ENCODE measurements around the gene PRPF6.

The PRPF6 gene

DNA sequence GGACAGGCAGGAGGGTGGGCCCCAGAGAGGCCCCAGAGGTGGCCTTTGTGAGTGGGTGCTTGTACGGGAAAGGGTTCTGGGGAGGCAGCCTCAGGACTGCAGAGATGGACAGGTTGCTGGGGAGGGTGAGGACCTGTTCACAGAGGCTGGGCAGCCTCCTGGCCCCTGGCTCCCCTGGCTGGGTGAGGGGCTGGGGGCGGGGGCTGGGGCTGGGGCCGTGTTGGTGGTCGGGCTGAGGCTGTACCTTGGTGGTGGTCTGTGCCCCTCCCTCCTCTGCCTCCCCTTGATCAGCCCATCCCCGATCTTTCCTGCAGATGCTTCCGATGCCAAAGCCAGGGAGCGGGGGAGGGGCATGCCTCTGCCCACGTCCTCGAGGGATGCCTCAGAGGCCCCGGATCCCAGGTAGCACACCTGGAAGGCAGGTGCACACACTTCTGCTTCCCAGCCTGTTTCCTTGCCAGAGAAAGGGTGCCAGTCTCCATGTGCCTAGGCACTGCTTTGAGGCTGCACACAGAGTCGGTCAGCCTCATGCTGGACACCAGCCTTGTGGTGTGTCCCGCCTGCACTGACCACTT is 86.9 kb downstream of the PRPF6 start:
- no peak for DNase-seq

DNA sequence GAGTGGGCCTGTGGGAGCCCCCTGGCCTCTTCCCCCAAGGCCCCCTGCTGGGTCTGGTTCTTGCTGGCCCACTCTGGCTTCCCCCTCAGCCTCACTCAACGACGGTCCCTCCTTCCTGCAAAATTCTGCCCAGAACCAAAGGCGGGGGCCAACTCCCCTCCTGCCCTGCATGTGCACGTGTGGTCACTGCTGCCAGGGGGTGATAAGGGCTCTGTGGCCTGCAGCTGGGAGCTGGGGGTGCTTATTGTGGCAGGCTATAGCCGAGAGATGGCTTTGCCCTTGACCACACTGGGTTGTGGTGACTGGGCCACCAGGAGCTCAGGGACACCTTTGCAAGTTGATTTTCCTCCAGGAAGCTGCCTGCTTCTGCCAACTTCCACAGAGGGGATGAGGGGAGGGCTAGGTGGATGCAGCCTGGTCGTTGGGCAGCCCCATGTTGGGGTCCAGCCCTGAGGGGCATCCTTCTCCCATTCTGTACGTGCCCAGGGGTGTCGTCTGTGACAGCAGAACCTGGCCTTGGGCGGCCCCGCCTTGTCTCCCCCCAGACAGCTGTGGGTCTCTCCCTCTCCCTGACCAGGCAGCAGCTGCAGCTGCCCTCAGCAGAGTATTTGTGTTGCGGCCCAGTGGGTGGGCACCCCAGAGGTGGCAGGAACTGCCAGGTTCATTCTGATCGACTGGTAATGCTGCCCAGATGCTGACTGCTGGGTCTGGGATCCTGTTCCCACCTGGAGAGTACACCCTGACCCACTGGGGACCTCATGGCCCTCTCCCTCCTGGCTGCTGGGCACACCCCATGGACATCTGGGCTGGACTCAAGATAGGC is 87.7 kb downstream of the PRPF6 start:
- DNase-seq: no peak

DNA sequence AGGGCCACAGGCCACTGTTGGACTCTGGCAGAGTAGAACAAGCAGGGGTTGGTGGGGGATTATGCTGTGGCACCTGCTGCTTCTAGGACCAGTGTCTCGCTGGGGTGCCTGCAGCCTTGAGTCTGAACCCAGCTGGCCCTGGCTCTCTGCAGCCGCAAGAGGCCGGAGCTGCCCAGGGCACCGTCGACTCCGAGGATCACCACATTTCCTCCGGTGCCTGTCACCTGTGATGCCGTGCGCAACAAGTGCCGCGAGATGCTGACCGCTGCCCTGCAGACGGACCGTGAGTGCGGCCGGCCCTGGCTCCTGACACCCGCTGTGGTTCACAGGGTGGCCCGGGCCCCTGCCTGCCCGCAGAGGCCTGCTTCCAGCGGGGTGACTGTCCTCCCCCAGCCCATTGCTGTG is 88.3 kb downstream of the PRPF6 start:
- no peak for DNase-seq

DNA sequence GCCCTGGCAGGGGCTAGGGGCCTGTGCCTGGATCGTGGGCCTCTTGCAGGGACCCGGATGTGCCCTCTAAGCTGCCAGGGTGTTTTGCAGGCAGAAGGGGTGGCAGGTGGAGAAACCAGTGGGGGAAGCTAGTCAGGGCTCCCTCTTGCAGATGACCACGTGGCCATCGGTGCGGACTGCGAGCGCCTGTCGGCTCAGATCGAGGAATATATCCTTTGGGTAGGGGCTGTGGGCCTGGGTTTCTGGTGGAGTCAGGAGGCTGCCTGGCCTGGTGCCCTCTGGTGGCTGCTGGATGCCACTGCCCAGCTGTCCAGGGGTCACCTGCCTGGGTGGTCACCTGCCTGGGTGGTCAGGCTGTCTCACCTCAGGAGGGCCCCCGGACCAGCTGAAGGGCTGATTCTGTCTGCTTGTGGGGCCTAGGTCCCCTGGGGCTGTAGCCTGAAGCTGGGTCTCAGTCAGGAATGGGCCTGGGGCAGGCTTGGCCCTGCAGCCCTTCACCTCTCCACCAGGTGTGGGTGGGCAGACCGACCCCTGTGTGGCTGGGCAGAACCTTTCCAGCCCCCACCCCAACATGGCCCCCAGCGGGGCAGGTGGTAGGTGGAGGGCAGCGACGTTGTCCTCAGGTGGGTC is 88.8 kb downstream of the PRPF6 start:
- DNase-seq: no peak

DNA sequence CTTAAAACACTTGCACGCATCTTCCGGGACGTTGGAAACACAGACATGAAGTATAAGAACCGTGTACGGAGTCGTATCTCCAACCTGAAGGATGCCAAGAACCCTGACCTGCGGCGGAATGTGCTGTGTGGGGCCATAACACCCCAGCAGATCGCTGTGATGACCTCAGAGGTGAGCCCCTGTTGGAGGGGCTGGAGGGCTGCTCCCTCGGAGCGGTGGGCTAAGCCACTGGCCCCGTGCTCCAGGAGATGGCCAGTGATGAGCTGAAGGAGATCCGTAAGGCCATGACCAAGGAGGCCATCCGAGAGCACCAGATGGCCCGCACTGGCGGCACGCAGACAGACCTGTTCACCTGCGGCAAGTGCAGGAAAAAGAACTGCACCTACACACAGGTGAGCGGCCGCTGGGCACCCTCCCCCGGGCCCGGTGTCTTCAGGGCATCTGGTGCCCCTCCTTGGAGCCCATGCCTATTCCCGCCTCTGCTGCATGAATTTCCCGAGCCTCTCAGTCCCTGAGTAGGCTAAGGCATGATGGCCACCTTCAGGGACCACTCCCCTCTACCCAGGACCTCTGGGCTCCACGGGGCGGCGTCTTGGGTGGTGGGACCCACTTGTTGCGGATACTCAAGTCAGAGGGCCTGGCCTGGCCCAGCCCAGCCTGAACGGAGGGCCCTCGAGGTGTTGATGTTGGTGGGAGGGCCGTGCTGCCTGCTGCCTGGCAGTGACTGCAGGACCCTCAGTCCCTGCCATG is 89.5 kb downstream of the PRPF6 start:
- no peak for DNase-seq

DNA sequence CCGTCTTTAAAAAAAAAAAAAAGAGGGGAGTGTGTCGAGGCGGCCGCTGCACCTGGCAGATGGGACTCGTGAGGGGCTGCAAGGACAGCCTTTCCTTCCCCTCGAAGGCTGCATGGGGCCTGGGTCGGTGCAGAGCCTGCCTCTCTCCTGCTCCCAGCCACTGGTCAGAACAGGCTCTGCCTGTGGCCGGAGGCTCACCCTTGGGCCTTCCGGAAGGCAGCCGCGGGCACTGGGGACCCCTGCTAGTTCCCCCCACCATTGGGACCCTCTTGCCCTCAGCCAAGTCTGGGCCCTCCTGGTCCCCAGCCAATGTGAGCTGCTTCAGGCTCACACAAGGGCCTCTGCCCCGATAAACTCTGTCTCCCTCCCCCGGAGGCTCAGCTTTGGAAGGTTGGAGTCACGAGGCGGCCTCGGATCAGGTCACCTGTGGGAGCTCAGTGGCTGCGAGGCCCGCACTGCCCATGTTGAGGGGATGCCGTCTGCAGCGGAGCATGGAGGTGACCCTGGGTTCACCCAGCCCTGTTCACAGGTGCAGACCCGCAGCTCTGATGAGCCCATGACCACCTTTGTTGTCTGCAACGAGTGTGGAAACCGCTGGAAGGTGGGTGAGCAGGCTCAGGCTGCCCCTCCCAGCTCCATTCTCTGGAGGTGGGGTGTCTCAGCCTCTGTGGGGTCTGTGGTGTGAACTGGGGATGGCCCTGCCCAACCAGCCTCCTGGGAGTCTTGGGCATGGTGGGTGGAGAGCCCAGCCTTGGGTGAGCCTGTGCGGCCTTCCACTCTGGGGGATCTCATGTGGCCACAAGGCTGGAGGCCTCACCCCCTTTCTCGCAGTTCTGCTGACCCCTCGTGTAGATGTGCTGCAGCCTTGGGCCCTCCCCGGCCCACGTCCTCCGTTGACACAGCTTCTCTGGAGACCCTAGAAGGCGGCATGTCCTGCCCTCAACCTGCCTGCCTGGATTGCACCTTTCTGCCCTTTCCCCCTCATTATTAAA is 90.7 kb downstream of the PRPF6 start:
- no peak for DNase-seq

DNA sequence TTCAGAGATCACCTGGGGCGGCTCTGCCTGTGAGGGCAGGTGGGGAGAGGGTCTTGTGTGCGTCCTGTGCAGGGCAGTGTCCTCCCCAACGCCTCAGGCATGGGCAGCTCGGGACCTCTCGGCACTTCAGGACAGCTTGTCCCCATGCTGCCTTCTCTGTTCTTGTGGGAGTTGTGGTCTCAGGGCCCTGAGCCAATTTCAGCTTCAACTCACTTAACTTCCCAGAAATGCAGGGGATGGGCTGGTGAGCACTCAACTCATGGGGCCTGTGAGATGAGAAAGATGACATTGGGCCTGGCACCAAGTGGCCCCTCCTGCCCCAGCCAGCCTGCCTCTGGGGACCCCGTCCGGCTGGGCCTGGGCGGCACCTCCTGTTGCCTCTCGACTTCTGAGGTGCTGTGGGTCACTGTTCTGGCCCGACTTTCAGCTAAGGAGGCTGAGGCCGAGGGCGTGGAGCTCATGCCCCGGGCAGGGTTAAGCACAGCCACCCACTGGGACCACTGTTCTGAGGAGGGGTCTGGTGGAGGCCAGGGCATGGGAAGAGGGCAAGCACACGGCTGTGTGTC is 91.6 kb downstream of the PRPF6 start:
- DNase-seq: no peak

DNA sequence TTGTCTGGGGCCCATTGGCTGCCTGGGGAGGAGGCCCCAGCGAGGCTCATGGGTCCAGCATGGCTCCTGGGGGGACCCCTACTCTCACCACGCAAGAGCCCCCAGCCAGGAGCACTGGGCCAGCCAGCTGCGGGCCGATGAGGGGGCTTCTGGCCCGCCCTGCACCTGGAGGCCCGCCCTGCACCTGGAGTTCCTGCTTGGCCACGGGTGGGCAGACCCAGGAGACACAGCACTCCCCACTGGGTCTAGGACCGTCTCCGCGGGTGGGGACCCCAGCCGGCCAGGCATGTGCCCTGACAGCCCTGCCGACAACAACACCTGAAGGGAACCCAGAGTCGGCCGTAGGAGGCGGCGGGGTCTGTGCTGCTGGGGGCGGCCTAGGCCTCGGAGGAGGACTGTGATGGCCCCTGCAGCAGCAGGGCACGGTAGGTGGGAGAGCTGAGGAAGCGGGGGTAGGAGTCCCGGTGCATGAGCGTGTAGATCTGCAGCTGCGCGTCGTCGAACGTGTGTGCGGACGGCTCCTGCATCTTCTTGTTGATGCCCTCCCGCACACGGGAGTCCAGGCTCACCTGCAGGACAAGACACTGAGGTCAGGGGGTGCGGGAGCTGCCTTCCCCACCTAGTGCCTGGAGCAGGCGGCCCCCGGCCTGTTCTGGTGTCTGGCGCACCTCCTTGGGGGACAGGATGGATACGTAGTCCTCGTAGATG is 92.7 kb downstream of the PRPF6 start:
- no peak for DNase-seq

DNA sequence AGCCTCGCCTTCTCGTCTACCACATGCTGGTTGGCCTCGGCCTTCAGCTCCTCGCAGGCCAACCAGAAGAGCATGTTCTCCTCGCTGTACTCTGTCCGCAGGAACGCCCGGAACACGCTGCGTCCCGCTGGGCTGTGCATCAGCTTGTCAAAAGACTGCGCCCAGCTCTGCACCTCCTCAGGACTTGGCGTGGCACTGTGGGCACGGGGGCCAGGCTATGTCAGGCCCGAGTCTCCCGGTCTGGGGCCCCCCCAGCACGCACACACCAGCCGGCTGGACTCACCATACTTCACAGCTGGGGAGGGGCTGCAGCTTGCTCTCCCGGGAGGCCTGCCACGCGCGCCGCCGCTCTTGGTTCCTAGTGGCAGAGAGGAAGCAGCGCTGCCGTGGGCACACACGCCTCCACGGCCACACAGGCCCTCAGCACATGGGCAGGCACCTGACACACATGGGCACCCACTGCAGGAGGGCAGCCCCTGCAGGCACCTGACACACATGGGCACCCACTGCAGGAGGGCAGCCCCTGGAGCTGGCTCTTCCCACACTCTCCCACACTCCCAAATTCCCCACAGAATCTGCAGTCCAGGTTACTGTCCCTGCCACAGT is 93.4 kb downstream of the PRPF6 start:
- DNase-seq: no peak

DNA sequence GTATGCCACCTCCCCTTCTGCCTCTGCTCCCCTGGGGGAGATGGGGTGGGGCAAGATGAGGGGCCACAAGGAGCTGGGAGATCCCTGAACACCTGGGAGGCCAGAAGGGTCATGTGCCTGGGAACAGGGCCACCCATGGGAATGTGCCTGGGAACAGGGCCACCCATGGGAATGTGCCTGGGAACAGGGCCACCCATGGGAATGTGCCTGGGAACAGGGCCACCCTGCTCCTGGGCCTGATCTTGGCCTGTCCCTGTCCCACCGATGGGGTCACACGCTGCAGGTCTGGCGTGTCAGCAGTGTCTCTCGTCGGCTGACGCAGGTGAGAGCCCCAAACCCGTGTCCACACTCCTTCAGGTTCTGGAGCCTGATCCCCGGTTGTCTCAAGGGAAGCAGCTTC is 94.0 kb downstream of the PRPF6 start:
- DNase-seq: no peak

DNA sequence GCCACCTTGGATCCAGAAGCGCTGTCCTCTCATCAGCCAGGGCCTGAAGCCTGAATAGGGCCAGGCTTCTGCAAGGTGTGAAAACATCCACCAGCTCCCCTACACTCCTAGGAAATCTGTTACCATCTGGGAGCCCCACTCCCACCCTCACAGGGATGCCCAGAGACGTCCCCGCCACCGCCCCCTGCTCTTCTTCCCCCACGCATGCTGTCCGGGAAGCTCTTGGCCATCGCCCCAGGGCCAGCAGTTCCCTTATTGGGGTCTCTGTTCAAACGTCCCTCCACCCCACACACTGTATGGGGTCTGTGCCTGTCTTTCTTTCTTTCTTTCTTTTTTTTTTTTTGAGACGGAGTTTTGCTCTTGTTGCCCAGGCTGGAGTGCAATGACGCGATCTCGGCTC is 94.6 kb downstream of the PRPF6 start:
- no peak for DNase-seq

DNA sequence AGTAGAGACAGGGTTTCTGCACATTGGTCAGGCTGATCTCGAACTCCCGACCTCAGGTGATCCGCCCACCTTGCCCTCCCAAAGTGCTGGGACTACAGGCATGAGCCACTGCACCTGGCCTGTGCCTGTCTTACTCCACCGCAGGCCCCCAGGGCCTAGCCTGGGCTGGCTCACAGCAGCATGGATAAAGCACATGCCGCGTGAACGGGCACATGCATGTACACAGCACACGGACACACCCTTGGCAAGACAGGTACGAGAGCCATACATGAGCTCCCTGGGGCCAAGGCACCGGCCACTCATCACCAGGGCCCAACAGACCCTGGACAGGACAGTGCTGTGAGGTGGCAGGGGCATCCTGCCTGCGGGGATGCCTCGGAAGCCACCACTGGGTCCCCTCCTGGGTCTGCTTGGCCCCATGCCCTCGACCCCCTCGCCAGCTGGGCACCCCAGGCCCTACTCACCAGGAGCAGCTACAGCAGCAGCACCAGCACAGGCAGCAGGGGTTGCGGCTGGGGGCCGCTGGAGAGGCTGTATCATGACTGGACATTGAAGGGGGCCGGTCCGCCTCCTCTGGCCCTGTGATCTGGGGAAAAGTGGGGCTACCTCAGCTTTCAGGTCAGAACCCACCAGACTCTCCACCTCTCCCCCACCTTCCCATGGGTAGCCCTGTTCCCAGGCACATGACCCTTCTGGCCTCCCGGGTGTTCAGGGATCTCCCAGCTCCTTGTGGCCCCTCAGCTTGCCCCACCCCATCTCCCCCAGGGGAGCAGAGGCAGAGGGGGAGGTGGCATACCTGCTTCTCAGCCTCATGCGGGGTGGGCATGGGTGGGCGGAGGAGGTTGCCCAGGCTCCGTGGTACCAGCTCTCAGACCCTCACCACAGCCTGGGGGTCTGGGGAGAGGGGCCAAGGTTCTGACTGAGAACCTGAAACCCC is 95.4 kb downstream of the PRPF6 start:
- DNase-seq: no peak

DNA sequence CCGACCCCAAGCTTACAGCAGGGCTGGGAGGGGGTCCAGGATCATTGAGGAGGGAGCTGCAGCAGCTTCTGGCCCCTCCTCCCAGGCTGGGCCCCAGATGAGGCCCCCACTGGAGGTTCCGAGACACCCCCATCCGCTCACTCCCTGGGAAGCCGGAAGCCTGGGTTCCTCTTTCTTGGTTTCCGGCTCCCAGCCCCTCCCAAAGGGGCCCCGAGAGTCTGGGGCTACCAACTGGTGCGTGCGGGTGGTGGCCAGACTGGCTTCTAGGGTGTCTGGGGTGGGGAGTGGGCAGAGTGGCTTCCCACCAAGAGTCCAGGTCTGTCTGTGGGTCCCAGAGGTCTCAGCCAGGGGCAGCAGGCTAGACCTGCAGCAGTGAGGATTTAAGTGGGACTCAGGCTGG is 96.2 kb downstream of the PRPF6 start:
- no peak for DNase-seq

DNA sequence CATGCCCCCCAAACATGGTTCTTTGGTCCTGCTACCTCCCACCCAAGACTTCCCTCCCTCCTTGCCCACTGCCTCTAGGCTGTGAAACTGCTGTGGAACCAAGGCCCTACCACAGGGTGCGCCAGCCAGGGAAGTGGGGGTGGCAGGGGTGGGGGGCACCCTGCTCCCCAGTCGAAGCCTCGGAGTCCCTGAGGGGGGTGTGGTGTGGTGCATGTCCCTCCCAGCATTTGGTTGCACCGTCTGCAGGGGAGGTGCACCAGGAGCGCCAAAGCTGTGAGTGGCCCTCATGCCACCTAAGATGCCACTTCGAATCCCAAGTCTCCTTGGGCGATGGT is 96.6 kb downstream of the PRPF6 start:
- DNase-seq: no peak

DNA sequence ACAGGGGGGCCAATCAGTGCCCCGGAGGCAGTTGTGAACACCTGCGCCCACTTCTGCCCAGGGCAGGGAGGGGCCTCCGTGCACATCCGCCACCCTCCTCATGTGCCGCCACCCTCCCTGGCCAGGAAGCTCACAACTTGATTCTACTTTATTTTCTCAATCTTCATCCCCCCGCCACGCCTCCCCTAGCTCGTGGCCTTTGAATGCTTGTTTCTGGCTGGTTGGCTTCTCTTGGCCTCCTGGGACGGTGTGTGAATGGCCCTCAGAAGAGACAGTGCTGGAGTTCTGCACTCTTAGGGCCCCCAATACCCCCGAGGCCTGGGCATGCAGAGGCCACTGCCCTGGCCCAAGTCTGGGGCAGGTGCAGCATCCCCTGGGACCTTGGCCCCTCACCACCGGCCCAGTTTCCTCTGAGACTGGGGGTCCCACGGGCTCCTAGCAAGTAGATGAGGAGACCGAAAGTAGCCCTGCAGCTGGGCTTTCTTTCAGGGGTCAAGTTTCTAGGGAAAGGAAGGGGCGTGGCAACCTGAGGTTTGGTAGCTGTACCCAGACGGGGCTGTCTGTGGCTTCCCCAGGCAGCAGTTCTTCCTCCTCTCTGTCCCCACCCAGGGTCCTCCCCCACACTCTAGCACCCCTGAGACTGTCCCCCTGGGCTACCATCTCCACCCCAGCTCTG is 97.1 kb downstream of the PRPF6 start:
- no peak for DNase-seq

DNA sequence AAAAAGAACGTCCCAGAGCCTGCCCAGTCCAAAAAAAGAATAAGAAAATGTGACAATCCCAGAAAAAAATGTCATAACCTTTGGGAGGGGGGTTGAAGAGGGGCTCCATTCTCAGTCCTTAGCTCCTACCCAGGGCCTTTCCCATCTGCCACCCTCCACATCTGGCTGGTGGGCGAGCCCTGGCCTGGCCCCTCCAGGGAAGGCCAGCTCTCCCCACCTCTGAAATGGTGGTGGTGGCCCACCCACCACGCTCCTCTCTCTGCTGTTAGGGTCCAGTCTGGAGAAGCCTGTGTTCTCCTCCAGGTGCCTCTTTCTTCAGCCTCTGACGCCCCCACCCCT is 98.0 kb downstream of the PRPF6 start:
- no peak for DNase-seq

DNA sequence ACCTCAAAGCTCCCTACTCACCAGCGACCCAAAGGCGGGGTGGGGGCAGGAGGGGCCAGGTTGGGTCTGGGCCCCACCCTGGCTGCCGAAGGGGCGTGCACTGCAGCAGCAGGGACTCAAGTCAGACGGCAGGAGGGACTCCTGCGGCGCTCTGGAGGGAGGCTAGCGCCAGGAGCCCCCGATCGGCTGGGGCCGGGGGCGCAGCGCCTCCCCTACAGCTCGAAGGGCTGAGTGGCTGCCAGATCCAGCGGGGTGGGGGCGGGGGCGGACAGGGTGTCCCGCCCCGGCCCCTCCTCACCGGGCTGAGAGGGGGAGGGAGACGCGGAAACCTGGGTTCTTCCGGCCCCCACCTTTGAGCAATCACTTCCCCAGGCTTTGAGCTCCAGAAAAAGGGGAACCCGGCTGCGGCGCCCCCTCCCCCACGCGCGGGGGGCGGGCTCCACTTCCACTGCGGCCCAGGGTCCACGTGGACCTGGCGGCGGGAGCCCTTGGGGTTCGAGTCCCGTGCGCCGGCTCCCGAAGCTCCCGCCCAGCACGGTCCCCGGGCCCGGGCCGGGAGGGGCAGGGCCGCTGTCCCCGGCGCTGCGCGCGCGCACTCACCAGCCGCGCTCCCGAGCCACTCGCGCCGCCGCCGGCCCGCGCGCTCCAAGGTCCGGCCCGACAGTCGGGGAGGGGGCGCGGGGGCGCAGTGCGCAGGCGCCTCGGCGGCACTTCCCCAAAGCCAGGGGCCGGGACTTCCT is 98.5 kb downstream of the PRPF6 start, which contains the start of gene RGS19:
Gene RGS19, minus strand, starts transcription at position 246 of the 740 bp plus-strand sequence. CDS start 2,632 bp downstream, outside the sequence.
- DNase-seq: peak; percentile 69

DNA sequence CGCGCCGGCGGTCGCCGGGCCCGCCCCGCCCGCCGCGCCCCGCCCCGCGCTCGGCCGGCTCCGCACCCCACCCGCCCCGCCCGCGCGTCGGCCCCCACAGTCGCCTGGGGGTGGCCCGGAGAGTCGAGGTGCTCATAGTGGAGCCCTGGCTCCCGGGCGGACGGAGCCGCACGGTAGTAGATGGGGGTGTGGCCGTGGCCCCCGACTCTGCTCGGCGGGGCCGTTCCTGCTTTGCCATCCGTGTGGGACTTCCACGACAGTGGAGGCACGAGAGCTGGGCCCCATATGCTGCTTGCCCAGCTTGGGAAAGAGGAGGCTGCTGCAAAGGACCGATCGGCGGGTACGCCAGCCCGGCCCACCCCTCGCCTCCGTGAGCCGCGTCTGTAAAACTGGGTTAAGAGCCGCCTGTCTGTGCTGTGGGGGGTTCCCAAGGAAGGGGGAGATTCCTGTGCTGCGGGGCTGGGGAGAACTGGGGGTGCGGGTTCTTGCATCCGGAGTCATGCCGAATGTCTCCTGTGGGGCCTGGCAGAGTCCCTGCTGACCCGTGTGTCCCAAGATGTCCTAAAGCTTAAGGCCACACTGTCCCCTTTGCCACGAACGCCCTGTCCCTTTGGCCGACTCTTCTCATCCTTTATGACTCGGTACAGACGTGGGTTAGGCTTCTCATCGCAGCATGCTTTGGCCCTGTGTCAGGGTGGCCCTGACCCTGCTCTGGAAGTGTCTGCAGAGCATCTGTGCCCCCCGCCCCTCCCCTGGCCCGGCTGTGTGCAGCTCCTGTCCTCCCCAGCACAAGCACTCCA is 99.3 kb downstream of the PRPF6 start, which contains the start of gene OPRL1:
Gene OPRL1, plus strand, starts transcription at position 70 of the 800 bp plus-strand sequence. CDS start 12,639 bp downstream, outside the sequence.
- no peak for DNase-seq
